HEK293 (cell line): ENCODE measurements around the gene CYP11A1.

Experiments
- CTCF ChIA-PET: fragments of 350-600 bp; formaldehyde crosslinking; extraction: SDS; loops from one replicate; lab custom pipeline; 2021; ENCODE audit warnings: antibody characterized with exemption; lab: Yijun Ruan, JAX
- POLR2A ChIA-PET: fragments of 300-600 bp; formaldehyde crosslinking; extraction: SDS; loops from one replicate; lab custom pipeline; 2020; ENCODE audit warnings: antibody characterized with exemption, inconsistent platforms; lab: Yijun Ruan, JAX
- H3K27ac ChIP-seq: fragments of 200-500 bp; sonication (Bioruptor generic); 2 replicates; pipeline ENCODE4 v1.5.1; 2014; ENCODE audit warnings: low read depth, low read length, control low read depth, inconsistent platforms; ENCODE audit errors: extremely low read depth
- H3K36me3 ChIP-seq, 2 experiments: fragments of 200-500 bp in 1 of 2; sonication (Bioruptor generic) in 1 of 2; 1 replicate in 1 of 2; 2 replicates in 1 of 2; pipeline ENCODE4 v1.5.1; 2014 to 2017; ENCODE audit warnings: inconsistent platforms in 2 of 2, low read length in 2 of 2; ENCODE audit not compliant: control insufficient read depth in 2 of 2, insufficient read depth in 1 of 2
- H3K4me1 ChIP-seq: fragments of 200-500 bp; sonication (Bioruptor generic); 2 replicates; pipeline ENCODE4 v1.5.1; 2014; ENCODE audit warnings: mild to moderate bottlenecking, low read length, inconsistent platforms; ENCODE audit not compliant: control insufficient read depth, insufficient read depth
- H3K4me3 ChIP-seq: 2 replicates; pipeline ENCODE4 v1.5.1; 2011; ENCODE audit warnings: low read depth, mild to moderate bottlenecking, control low read depth, low read length, moderate library complexity
- H3K9me3 ChIP-seq: fragments of 200-500 bp; sonication (Bioruptor generic); 2 replicates; pipeline ENCODE4 v1.5.1; 2014; ENCODE audit warnings: low read depth, low read length, inconsistent platforms; ENCODE audit not compliant: control insufficient read depth, insufficient read depth
- BCL11A ChIP-seq: fragments of 450-650 bp; formaldehyde crosslinking; IDR thresholded peaks from 2 replicates; pipeline ENCODE4 v1.5.1; 2016; ENCODE audit warnings: low read depth, missing biosample characterization, missing genetic modification characterization
- BCL11B ChIP-seq: fragments of 450-650 bp; formaldehyde crosslinking; IDR thresholded peaks from 2 replicates; pipeline ENCODE4 v1.5.1; 2016; ENCODE audit warnings: low read depth, missing biosample characterization, missing genetic modification characterization
- EGR2 ChIP-seq: fragments of 450-650 bp; formaldehyde crosslinking; IDR thresholded peaks from 2 replicates; pipeline ENCODE4 v1.5.1; 2016; ENCODE audit warnings: low read depth, missing biosample characterization, missing genetic modification characterization
- GLIS2 ChIP-seq: fragments of 450-650 bp; formaldehyde crosslinking; IDR thresholded peaks from 2 replicates; pipeline ENCODE4 v1.5.1; 2016; ENCODE audit warnings: missing biosample characterization, missing genetic modification characterization
- KLF1 ChIP-seq: fragments of 450-650 bp; formaldehyde crosslinking; IDR thresholded peaks from 2 replicates; pipeline ENCODE4 v1.5.1; 2016; ENCODE audit warnings: missing biosample characterization, missing genetic modification characterization
- KLF9 ChIP-seq: fragments of 450-650 bp; formaldehyde crosslinking; IDR thresholded peaks from 2 replicates; pipeline ENCODE4 v1.5.1; 2016; ENCODE audit warnings: missing biosample characterization, missing genetic modification characterization, low read depth
- OSR2 ChIP-seq: fragments of 450-650 bp; formaldehyde crosslinking; IDR thresholded peaks from 2 replicates; pipeline ENCODE4 v1.5.1; 2016; ENCODE audit warnings: missing biosample characterization, missing genetic modification characterization
- PRDM1 ChIP-seq: fragments of 450-650 bp; formaldehyde crosslinking; IDR thresholded peaks from 2 replicates; pipeline ENCODE4; 2016; ENCODE audit warnings: missing biosample characterization, missing genetic modification characterization
- SCRT1 ChIP-seq: fragments of 450-650 bp; formaldehyde crosslinking; IDR thresholded peaks from 2 replicates; pipeline ENCODE4 v1.5.1; 2016; ENCODE audit warnings: missing biosample characterization, missing genetic modification characterization, borderline replicate concordance
- SCRT2 ChIP-seq: fragments of 450-650 bp; formaldehyde crosslinking; IDR thresholded peaks from 2 replicates; pipeline ENCODE4 v1.5.1; 2016; ENCODE audit warnings: missing biosample characterization, missing genetic modification characterization
- SETDB1 ChIP-seq: IDR thresholded peaks from one replicate; pipeline ENCODE4 v1.6.1; 2017; ENCODE audit warnings: mild to moderate bottlenecking, low read length, moderate library complexity, mixed read lengths; ENCODE audit not compliant: insufficient read length
- ZFHX2 ChIP-seq: fragments of 450-650 bp; formaldehyde crosslinking; conservative IDR thresholded peaks from 2 replicates; pipeline ENCODE4 v1.5.1; 2016; ENCODE audit warnings: missing biosample characterization, missing genetic modification characterization
- ZNF10 ChIP-seq: fragments of 450-650 bp; formaldehyde crosslinking; IDR thresholded peaks from 2 replicates; pipeline ENCODE4 v1.5.1; 2017; ENCODE audit warnings: missing biosample characterization, missing genetic modification characterization
- ZNF132 ChIP-seq: fragments of 450-650 bp; formaldehyde crosslinking; IDR thresholded peaks from 2 replicates; pipeline ENCODE4 v1.5.1; 2017; ENCODE audit warnings: missing biosample characterization, missing genetic modification characterization, borderline replicate concordance
- ZNF148 ChIP-seq: fragments of 450-650 bp; formaldehyde crosslinking; IDR thresholded peaks from 2 replicates; pipeline ENCODE4 v1.5.0; 2017; ENCODE audit warnings: missing biosample characterization, missing genetic modification characterization, borderline replicate concordance
- ZNF280C ChIP-seq: fragments of 450-650 bp; formaldehyde crosslinking; IDR thresholded peaks from 2 replicates; pipeline ENCODE4 v1.5.1; 2016; ENCODE audit warnings: missing biosample characterization, missing genetic modification characterization
- ZNF404 ChIP-seq: fragments of 450-650 bp; formaldehyde crosslinking; IDR thresholded peaks from 2 replicates; pipeline ENCODE4 v1.5.1; 2017; ENCODE audit warnings: missing biosample characterization, missing genetic modification characterization
- ZNF449 ChIP-seq: fragments of 450-650 bp; formaldehyde crosslinking; IDR thresholded peaks from 2 replicates; pipeline ENCODE4 v1.5.1; 2017; ENCODE audit warnings: missing biosample characterization, mild to moderate bottlenecking, missing genetic modification characterization, moderate library complexity
- ZSCAN16 ChIP-seq: fragments of 450-650 bp; formaldehyde crosslinking; IDR thresholded peaks from 2 replicates; pipeline ENCODE4 v1.5.1; 2016; ENCODE audit warnings: missing biosample characterization, missing genetic modification characterization
- ZSCAN30 ChIP-seq: fragments of 450-650 bp; IDR thresholded peaks from 2 replicates; pipeline ENCODE4 v1.5.1; 2018; ENCODE audit warnings: missing biosample characterization, mild to moderate bottlenecking, missing genetic modification characterization, moderate library complexity

Gene CYP11A1

GRCh38 chr15:74319596-74320351 is 47.7 kb downstream of the CYP11A1 start (continued):
- TF ChIP-seq SCRT2 (tag by site-specific recombination) (peak; percentile 73), OSR2 (peak; percentile 78), BCL11A (no peak), PRDM1 (tag by site-specific recombination) (0 out of 2 replicates have a peak, but pooled peaks have one; percentile 17), ZSCAN30 (tag by site-specific recombination) (no peak), ZNF404 (no peak), ZNF280C (tag by site-specific recombination) (no peak)

- Histone ChIP-seq H3K27ac (no peak overlapping the region), H3K4me1 (peaks cover 20% of the 10 kb centered on the region), H3K36me3 (no peaks in the 10 kb centered on the region), H3K9me3 (no peaks in the 10 kb centered on the region), H3K4me3 (no peak overlapping the region)
- CTCF ChIA-PET, result interaction anchor here (0.6 to 16.8 kb wide), 11 partner anchors 8 to 397 kb away, joined by 3 to 301 read pairs (median 4); partner anchors contain the start of gene ISLR2
- TF ChIP-seq BCL11B, result no peak
- POLR2A ChIA-PET, result no interaction called here
Measured at GRCh38 chr15:74319138-74319460, 48.3 kb downstream of the CYP11A1 start.

- no peak overlapping the region for H3K4me3 ChIP-seq
- H3K36me3 ChIP-seq, result no peaks in the 10 kb centered on the region
- TF ChIP-seq GLIS2 (tag by site-specific recombination) (0 out of 2 replicates have a peak, but pooled peaks have one; percentile 8), SETDB1 (no peak), SCRT2 (tag by site-specific recombination) (peak; percentile 84; the same call in 1 of the 2 replicates), SCRT1 (peak; percentile 83; the same call in 1 of the 2 replicates), ZNF132 (no peak), ZNF10 (tag by site-specific recombination) (no peak), EGR2 (tag by site-specific recombination) (peak; percentile 52; the same call in 1 of the 2 replicates), KLF1 (tag by site-specific recombination) (peak; percentile 6; the same call in 1 of the 2 replicates), ZFHX2 (tag by site-specific recombination) (peak; percentile 39; the same call in 1 of the 2 replicates), ZNF148 (tag by site-specific recombination) (no peak), ZSCAN16 (peak; percentile 56; the same call in 1 of the 2 replicates), ZNF449 (tag by site-specific recombination) (0 out of 2 replicates have a peak, but pooled peaks have one; percentile 6), KLF9 (tag by site-specific recombination) (peak; percentile 57; the same call in 1 of the 2 replicates)
- ChIA-PET POLR2A (interaction anchor here (0.7 kb wide), 1 partner anchor 98 kb away, joined by 4 read pairs; no protein-coding TSS in a partner anchor), CTCF (interaction anchor here (0.6 to 16.8 kb wide), 13 partner anchors 8 to 344 kb away, joined by 3 to 301 read pairs (median 4); partner anchors contain the start of gene ISLR2)
- peaks cover 20% of the 10 kb centered on the region for H3K4me1 ChIP-seq
- peak overlapping the region; percentile 71; the same call in 1 of the 2 replicates for H3K27ac ChIP-seq
- no peaks in the 10 kb centered on the region for H3K9me3 ChIP-seq
Measured at GRCh38 chr15:74318376-74319137, 48.9 kb downstream of the CYP11A1 start.
